Neuron (in vitro differentiated cells): ENCODE results near the gene ZNF211.

Experiments
- H2AFZ ChIP-seq: one replicate; pipeline ENCODE4 v1.6.1; 2013; ENCODE audit warnings: low read depth, mild to moderate bottlenecking, inconsistent platforms, low read length, moderate library complexity
- H3K27me3 ChIP-seq: one replicate; pipeline ENCODE4 v1.6.1; 2013; ENCODE audit warnings: low read length; ENCODE audit not compliant: insufficient read depth
- H3K36me3 ChIP-seq: one replicate; pipeline ENCODE4 v1.6.1; 2013; ENCODE audit warnings: low read length; ENCODE audit not compliant: insufficient read depth
- H3K4me1 ChIP-seq: one replicate; pipeline ENCODE4 v1.6.1; 2013; ENCODE audit warnings: low read length; ENCODE audit not compliant: insufficient read depth
- H3K4me3 ChIP-seq: 2 replicates; pipeline ENCODE4 v1.5.1; 2013; ENCODE audit warnings: mild to moderate bottlenecking, low read length, moderate library complexity
- H3K9me3 ChIP-seq: one replicate; pipeline ENCODE4 v1.6.1; 2013; ENCODE audit warnings: low read length

ZNF211 gene

DNA sequence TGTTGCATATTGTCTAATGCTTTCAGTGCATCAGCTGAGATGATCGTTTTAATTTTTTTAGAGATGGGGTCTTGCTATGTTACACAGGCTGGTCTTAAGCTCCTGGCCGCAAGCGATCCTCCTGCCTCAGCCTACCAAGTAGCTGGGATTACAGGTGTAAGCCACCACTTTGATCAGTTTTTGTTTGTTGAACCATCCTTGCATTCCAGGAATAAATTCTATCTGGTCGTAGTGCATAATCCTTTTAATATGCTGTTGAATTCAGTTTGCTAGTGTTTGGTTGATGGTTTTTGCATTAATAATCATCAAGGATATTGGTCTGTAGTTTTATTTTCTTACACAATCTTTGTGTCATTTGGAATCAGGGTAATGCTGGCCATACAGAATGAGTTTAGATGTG is 4.4 kb downstream of the ZNF211 start:
- H3K4me3 ChIP-seq: no peak overlapping the region
- H3K4me1 ChIP-seq: peaks cover 10% of the 10 kb centered on the region
- peaks cover 69% of the 10 kb centered on the region for H3K36me3 ChIP-seq
- peaks cover 51% of the 10 kb centered on the region for H3K9me3 ChIP-seq
- H3K27me3 ChIP-seq: no peaks in the 10 kb centered on the region
- H2AFZ ChIP-seq: no peak overlapping the region

DNA sequence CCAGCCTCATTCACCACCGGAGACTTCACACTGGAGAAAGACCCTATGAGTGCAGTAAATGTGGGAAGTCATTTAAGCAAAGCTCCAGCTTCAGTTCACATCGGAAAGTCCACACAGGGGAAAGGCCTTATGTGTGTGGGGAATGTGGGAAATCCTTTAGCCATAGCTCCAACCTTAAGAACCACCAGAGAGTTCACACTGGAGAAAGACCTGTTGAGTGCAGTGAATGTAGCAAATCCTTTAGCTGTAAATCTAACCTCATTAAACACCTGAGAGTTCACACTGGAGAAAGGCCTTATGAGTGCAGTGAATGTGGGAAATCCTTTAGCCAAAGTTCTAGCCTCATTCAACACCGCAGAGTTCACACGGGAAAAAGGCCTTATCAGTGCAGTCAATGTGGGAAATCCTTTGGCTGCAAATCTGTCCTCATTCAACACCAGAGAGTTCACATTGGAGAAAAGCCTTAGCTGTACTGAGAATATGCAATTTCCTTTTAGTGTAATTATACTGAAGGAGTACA is 8.8 kb downstream of the ZNF211 start:
- Histone ChIP-seq H3K36me3 (peaks cover 56% of the 10 kb centered on the region), H3K9me3 (peaks cover 50% of the 10 kb centered on the region)

DNA sequence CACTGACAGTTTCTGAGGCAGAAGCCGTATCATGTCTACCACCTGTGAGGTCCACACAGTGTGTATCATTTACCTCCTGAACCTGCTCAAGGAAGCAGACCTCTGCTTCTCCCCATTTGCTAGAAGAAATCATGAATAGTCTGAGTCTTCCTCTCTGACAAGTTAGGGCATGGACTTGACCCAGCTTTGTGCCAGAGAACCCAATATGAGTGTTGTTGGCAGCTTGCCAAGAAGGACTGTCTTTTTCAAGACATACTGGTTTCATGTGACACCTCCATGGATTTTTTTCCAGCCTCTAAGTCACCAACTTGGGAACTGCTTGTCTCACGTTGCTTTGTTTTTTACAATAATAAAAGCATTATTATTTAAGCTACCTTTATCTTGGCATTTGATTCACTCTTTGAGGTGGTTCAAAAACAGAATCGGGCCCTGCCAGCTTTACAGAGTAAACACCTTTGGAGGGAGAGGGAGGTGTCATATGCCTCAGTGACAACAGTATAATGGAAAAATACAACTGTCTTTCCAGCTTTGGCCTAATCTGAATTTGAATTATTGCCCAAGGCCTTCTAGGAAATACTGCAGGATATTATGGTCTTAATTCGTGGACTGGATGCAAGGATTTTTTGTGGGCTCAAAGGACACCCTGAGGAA is 9.6 kb downstream of the ZNF211 start:
- Histone ChIP-seq H3K27me3 (no peaks in the 10 kb centered on the region), H3K4me1 (no peaks in the 10 kb centered on the region), H3K4me3 (no peak overlapping the region), H2AFZ (no peak overlapping the region), H3K36me3 (peaks cover 49% of the 10 kb centered on the region), H3K9me3 (peaks cover 43% of the 10 kb centered on the region)

More for the DNA sequence above, 8.8 kb downstream of the ZNF211 start:
- Histone ChIP-seq H3K4me3 (no peak overlapping the region), H2AFZ (no peak overlapping the region), H3K4me1 (no peaks in the 10 kb centered on the region), H3K27me3 (no peaks in the 10 kb centered on the region)

DNA sequence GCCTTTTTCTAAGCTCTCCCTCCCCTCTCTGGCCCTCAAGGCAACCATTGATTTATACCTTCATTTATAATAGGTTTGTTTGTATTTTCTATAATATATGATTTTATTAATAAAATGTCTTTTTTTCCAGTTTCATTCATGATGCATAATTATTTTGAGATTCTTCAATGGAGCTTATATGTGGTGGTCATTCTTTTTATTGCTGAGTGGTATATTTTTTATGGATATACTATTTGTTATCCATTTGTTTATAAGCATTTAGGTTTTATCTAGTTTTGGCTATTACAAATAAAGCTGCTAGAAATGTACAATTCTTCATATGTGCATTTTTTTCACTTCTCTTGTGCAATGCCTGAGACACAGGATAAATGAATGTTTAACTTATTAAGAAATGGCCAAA is 10.8 kb downstream of the ZNF211 start:
- Histone ChIP-seq H3K4me3 (no peak overlapping the region), H3K27me3 (no peaks in the 10 kb centered on the region), H3K36me3 (peaks cover 47% of the 10 kb centered on the region), H3K4me1 (no peaks in the 10 kb centered on the region), H3K9me3 (peaks cover 39% of the 10 kb centered on the region), H2AFZ (no peak overlapping the region)

DNA sequence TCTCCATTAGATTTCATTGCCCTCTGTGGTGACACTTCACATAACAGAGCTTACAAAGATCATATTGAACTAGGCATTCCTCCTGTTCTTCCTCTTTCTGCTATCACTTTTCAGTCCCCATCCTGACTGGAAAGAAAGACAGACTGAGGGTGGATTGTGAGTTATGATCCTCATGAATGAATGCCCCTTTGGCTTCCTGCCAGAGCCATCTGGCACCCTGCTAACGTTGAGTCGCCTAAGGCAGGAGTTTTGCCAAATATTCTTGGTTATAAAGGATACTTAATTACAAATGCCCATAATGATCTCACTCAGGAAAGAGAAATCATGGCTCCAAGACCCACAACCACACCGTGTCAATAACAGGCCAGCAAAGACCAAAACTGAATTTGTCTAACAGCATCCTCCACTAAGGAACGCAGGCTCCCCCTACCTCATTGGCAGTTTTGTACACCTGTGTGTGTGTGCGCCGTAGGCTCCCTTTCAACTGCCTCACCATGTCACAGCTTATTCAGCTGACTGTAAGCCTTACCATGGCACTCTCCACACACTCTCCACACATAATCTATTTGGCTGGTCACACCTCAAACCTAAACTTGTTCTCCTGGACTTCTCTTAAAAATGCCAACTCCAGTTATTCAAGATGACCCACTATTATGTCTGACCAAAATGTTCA is 15.5 kb downstream of the ZNF211 start:
- peaks cover 2% of the 10 kb centered on the region for H3K36me3 ChIP-seq
- no peak overlapping the region for H2AFZ ChIP-seq
- no peak overlapping the region for H3K4me3 ChIP-seq
- H3K4me1 ChIP-seq: no peaks in the 10 kb centered on the region
- no peaks in the 10 kb centered on the region for H3K9me3 ChIP-seq
- H3K27me3 ChIP-seq: no peaks in the 10 kb centered on the region

DNA sequence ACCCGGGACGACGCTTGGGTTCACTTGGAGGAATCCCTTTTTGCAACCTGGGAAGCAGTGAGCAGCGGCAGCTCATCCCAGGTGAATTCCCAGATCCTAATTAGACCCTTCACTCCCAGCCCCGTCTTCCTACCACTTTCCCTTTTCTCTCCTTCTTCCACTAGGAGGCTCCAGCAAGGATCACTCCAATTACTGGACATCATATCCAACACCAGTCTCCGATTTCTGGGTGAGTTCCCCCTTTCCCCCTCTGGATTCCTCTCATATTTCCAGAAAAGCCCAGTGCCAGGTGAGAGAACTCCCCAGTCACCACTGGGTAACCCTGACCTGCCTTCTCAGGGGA is 18.7 kb downstream of the ZNF211 start:
- no peaks in the 10 kb centered on the region for H3K4me1 ChIP-seq
- H3K4me3 ChIP-seq: no peak overlapping the region
- H3K9me3 ChIP-seq: no peaks in the 10 kb centered on the region
- no peaks in the 10 kb centered on the region for H3K36me3 ChIP-seq
- peaks cover 2% of the 10 kb centered on the region for H3K27me3 ChIP-seq
- no peak overlapping the region for H2AFZ ChIP-seq

DNA sequence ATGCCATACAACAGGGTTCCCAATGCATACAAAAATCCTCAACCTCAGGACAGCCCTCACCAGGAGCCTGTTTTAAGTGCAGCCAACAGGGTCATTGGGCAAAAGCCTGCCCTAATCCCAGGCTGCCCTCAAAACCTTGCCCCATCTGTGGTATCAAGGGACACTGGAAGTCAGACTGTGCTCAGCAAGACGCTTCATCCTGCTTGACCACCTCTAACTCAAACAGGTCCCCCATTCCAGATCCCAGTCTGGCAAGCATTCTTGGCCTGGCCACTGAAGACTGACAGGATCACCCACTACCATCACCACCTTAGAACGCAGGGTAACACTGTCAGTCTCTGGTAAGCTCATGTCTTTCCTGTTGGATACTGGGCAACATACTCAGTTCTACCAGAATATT is 20.7 kb downstream of the ZNF211 start:
- Histone ChIP-seq H3K4me1 (no peaks in the 10 kb centered on the region), H2AFZ (no peak overlapping the region), H3K36me3 (no peaks in the 10 kb centered on the region), H3K9me3 (no peaks in the 10 kb centered on the region), H3K4me3 (no peak overlapping the region), H3K27me3 (peaks cover 2% of the 10 kb centered on the region)

DNA sequence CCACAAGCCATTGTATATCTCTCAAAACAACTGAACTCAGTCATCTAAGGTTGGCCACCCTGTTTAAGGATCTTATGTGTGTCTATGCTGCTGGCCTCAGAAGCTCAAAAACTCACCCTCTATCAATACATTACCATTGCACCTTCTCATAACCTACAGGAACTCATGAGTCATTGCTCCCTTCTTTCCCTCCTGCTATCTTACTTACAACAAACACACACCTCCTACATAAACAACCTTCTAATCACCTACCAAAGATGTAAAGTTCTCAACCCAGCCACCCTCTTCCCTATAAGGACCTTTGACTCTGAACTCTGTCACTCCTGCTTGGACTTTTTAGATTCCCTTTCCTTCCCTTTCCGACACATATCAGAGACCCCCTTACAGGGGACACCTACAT is 22.5 kb downstream of the ZNF211 start:
- Histone ChIP-seq H3K4me3 (no peak overlapping the region), H3K4me1 (no peaks in the 10 kb centered on the region), H3K36me3 (no peaks in the 10 kb centered on the region), H3K27me3 (peaks cover 9% of the 10 kb centered on the region), H2AFZ (no peak overlapping the region), H3K9me3 (no peaks in the 10 kb centered on the region)

DNA sequence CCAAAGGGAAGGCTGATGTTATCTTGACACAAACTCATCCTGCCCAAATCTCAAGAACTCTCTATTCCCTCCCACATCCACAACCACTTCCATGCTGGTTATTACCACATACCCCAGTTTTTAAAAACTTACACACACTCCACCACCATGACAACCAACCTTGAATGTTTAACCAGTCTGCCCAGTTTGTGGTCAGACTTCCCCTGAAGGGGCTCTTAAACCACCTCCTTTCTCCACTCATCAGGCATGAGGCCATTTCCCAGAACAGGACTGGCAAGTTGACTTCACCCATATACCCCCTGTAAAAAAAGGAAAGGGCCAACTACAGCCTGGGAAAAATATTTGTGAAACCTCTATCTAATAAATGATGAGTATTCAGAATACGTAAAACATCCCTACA is 23.4 kb downstream of the ZNF211 start:
- Histone ChIP-seq H3K36me3 (no peaks in the 10 kb centered on the region), H3K9me3 (no peaks in the 10 kb centered on the region), H3K4me1 (no peaks in the 10 kb centered on the region), H2AFZ (no peak overlapping the region), H3K4me3 (no peak overlapping the region), H3K27me3 (peaks cover 9% of the 10 kb centered on the region)

DNA sequence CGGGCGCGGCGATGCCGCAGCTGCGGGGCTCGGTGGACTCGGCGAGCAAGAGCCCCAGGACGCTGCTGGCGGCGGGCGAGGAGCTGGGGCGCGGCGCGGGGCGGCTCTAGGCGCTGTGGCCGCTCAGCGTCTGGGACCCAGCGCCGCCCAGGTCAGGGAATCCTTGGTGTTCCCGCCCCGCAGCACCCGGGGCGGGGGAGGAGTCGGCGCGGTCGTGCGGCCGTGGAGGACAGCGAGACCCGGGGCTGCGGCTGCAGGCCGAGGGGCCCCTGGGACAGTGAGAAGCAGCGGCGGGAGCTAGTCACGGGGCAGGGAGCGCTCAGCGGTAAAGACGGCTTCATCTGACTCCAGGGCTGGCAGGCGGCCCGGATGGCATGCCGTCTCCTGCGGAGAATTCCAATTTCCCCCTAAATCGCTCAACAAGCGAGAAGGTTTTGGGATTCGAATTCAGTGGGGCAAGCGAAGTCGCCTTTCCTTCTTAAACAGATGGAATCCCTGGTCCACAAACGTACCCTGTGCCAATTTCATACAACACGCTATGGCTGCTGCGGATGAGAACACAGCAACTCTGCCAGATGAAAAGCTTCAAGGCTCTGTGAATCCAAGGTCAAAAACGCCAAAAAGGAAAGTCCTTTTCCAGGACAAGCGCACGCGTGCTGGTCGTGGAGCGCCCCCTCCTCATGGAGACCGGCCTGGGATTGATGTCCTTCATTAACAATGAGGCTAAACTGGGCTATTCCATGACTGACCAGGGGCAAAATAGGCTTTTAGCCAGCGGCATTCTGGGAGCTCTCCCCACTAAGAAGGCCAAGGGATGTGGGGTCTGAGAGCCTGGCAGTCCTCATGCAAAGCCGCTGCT is 31.5 kb downstream of the ZNF211 start:
- Histone ChIP-seq H3K9me3 (no peaks in the 10 kb centered on the region), H3K4me1 (peaks cover 7% of the 10 kb centered on the region)

DNA sequence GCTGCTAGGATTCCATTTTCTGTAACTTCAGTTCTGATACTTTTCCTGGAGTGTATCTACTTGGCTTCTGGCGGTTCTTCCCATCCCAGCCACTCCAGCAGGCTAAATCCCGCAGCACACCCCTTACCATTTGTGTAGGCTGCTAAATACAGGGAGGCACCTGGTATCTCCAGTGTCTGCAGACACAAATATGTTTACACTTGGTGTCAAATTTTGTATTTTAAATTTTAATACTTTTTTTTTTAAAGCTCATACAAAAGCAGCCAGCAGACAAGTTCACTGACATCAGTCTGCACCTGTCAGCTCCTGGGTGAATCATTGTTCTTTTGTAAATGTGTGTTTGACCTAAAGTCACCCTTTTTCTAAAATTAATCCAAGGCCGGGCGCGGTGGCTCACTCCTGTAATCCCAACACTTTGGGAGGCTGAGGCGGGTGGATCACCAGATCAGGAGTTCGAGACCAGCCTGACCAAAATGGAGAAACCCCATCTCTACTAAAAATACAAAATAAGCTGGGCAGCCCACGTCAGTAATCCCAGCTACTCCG is 32.4 kb downstream of the ZNF211 start:
- H3K4me3 ChIP-seq: peak overlapping the region; percentile 62
- no peaks in the 10 kb centered on the region for H3K27me3 ChIP-seq
- peaks cover 7% of the 10 kb centered on the region for H3K4me1 ChIP-seq
- H2AFZ ChIP-seq: peak overlapping the region; percentile 92
- H3K9me3 ChIP-seq: no peaks in the 10 kb centered on the region
- no peaks in the 10 kb centered on the region for H3K36me3 ChIP-seq

More for the DNA sequence above, 31.5 kb downstream of the ZNF211 start:
- peaks cover 7% of the 10 kb centered on the region for H3K27me3 ChIP-seq
- H2AFZ ChIP-seq: peak overlapping the region; percentile 92
- H3K36me3 ChIP-seq: no peaks in the 10 kb centered on the region
- peak overlapping the region; percentile 62 for H3K4me3 ChIP-seq

DNA sequence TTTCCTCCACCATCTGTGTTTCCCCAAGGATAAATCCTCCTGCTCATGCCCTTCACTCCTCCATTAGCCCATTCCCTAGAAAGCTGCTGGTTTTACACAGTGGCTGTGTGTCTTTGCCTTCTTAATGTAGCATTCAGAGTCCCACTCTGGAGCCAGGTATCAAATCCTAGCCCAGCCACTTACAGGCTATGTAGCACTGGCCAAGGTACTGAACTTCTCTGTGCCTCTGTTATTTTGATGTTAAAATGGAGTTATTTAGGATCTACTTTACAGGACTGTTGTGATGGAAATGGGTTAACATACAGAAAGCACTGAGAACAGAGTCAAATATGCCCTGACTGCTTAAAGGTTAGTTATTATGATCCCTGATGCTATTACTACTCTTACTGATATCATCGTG is 34.3 kb downstream of the ZNF211 start:
- Histone ChIP-seq H3K4me1 (peaks cover 7% of the 10 kb centered on the region), H3K4me3 (no peak overlapping the region), H2AFZ (no peak overlapping the region), H3K27me3 (no peaks in the 10 kb centered on the region), H3K9me3 (no peaks in the 10 kb centered on the region), H3K36me3 (no peaks in the 10 kb centered on the region)

DNA sequence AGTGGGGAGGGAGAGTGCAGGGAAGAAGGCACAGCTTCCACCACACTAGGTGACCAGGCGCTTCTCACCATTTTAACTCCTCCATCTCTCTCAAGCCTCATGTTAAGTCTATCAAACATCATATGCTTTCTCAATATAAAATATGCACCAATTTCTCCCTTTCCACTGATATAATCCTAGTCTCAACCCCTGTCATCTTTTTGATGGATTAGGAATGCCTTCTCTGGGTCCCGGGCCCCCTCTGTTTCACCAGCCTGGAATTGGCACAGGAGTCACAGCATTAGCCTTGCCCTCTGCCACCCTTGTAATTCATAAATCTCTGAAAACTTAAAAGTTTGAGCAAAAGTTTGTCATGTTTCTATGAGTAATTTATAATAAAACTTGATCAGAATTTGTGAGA is 35.7 kb downstream of the ZNF211 start, which contains the start of gene ZSCAN4:
Gene ZSCAN4 (plus strand): TSS at position 301 of the 400 bp plus-strand sequence. CDS start 7,211 bp downstream, outside the sequence.
- Histone ChIP-seq H2AFZ (no peak within 1 kb of the TSS), H3K27me3 (no peaks in the 10 kb centered on the region), H3K36me3 (no peaks in the 10 kb centered on the region), H3K4me1 (peaks cover 7% of the 10 kb centered on the region), H3K9me3 (no peaks in the 10 kb centered on the region), H3K4me3 (no peak within 1 kb of the TSS)
